HepG2 (cell line): ENCODE data around the gene PRR12. TPM values are rescaled to one million over a fixed set of nuclear protein-coding genes. Genes with fewer than 3 reads are reported as not detected.

Source experiments
- ARID4A ChIP-seq: sonication (generic); formaldehyde crosslinking; IDR thresholded peaks from 2 replicates; pipeline ENCODE4 v1.5.0; 2020; ENCODE audit warnings: mild to moderate bottlenecking, missing genetic modification reagents, borderline replicate concordance
- DRAP1 ChIP-seq: IDR thresholded peaks from 2 replicates; pipeline ENCODE4 v1.6.1; 2016; ENCODE audit warnings: missing genetic modification reagents, missing compliant biosample characterization
- KDM5B ChIP-seq: sonication (generic); formaldehyde crosslinking; IDR thresholded peaks from 2 replicates; pipeline ENCODE4 v1.4.0; 2020; ENCODE audit warnings: missing genetic modification reagents, mild to moderate bottlenecking, borderline replicate concordance
- MED8 ChIP-seq: sonication (generic); formaldehyde crosslinking; IDR thresholded peaks from 2 replicates; pipeline ENCODE4 v1.8.1; 2023; ENCODE audit warnings: mild to moderate bottlenecking, missing genetic modification reagents; ENCODE audit not compliant: insufficient replicate concordance
- RBM22 ChIP-seq: fragments of 200-400 bp; formaldehyde crosslinking; optimal IDR thresholded peaks from 2 replicates; pipeline ENCODE3; 2017; ENCODE audit warnings: mild to moderate bottlenecking, low read length, moderate library complexity
- TFDP2 ChIP-seq: sonication (generic); formaldehyde crosslinking; IDR thresholded peaks from 2 replicates; pipeline ENCODE4 v1.4.0; 2020; ENCODE audit warnings: missing genetic modification reagents
- THRA ChIP-seq: sonication (generic); formaldehyde crosslinking; IDR thresholded peaks from 2 replicates; pipeline ENCODE4 v1.4.0; 2020; ENCODE audit warnings: missing genetic modification reagents, borderline replicate concordance
- USF2 ChIP-seq, 2 experiments: sonication (generic) in 1 of 2; formaldehyde crosslinking in 1 of 2; IDR thresholded peaks; 2 replicates each; pipeline versions ENCODE4 v1.5.1 to v1.6.1; 2011 to 2020; ENCODE audit warnings: borderline replicate concordance in 1 of 2, low read depth in 1 of 2, low read length in 1 of 2, mild to moderate bottlenecking in 1 of 2, missing genetic modification reagents in 1 of 2, moderate library complexity in 1 of 2
- ZBTB44 ChIP-seq: sonication (generic); formaldehyde crosslinking; IDR thresholded peaks from 2 replicates; pipeline ENCODE4 v1.4.0; 2020; ENCODE audit warnings: missing genetic modification reagents
- ZHX1 ChIP-seq: sonication (generic); formaldehyde crosslinking; IDR thresholded peaks from 2 replicates; pipeline ENCODE4 v1.8.1; 2022; ENCODE audit warnings: low read depth, mild to moderate bottlenecking, missing genetic modification reagents
- ZNF7 ChIP-seq: IDR thresholded peaks from 2 replicates; pipeline ENCODE4 v1.6.1; 2016; ENCODE audit warnings: missing biosample characterization, missing genetic modification reagents
- polyA plus RNA-seq, 8 experiments: library from polyadenylated mRNA; depleted of rRNA in 3 of 8; stranded (reverse) in 7 of 8; unstranded in 1 of 8; fragments of >200 nt; fragmentation: Illumina TruSeq in 4 of 8; extraction: Trizol in 4 of 8; gene quantifications; 2 replicates each; pipeline versions ENCODE4 v1.2.1 to v1.2.3, GENCODE V29; 2011 to 2016; ENCODE audit warnings: low read depth in 4 of 8, missing spikeins in 1 of 8, mixed read lengths in 1 of 8; ENCODE audit not compliant: insufficient read depth in 1 of 8
- total RNA-seq, 5 experiments: library from RNA; depleted of rRNA; stranded (reverse); fragments of >200 nt; fragmentation: Illumina TruSeq; extraction: Trizol; gene quantifications; 2 replicates each; pipeline ENCODE4 v1.2.3, GENCODE V29; 2016; ENCODE audit warnings: low read depth in 1 of 5

The PRR12 gene
- total and polyA plus RNA-seq, 2 of the 13 experiments (the other 11 are each of a cell fraction or from before 2014, with no cell fraction given) = 0.62 to 1.5 TPM

- TF ChIP-seq ZNF7 (CRISPR knock-in tag) (no peak), KDM5B (CRISPR knock-in tag) (peak; percentile 29), TFDP2 (CRISPR knock-in tag) (no peak), DRAP1 (CRISPR knock-in tag) (peak; percentile 59), MED8 (CRISPR knock-in tag) (no peak), ARID4A (CRISPR knock-in tag) (peak; percentile 76), RBM22 (peak; percentile 37), THRA (CRISPR knock-in tag) (peak; percentile 44; the same call in 1 of the 2 replicates), USF2 (IDR thresholded peaks at IDR 0.05; ENCODE audit: low read depth, low read length) (no peak), USF2 (CRISPR knock-in tag; IDR thresholded peaks at IDR 0.05; ENCODE audit: borderline replicate concordance) (peak; percentile 49; the same call in 1 of the 2 replicates), ZBTB44 (no peak), ZHX1 (CRISPR knock-in tag) (no peak)
Observed at GRCh38 chr19:49664171-49665035, 73.4 kb downstream of the PRR12 start (continued).
